HEK293T (cell line): ENCODE data around the gene B3GLCT.

Experiments
- BHLHE40 ChIP-seq: fragments of 450-650 bp; IDR thresholded peaks from 2 replicates; pipeline ENCODE4 v1.6.1; 2016; ENCODE audit warnings: mild to moderate bottlenecking, moderate library complexity, borderline replicate concordance
- ELF4 ChIP-seq: fragments of 450-650 bp; IDR thresholded peaks from 2 replicates; pipeline ENCODE4 v1.6.1; 2017; ENCODE audit warnings: antibody characterized with exemption
- FOXK2 ChIP-seq: fragments of 450-650 bp; IDR thresholded peaks from 2 replicates; pipeline ENCODE4 v1.6.1; 2016; ENCODE audit warnings: mild to moderate bottlenecking
- FOXM1 ChIP-seq: fragments of 450-650 bp; IDR thresholded peaks from 2 replicates; pipeline ENCODE4 v1.6.1; 2017; ENCODE audit warnings: mild to moderate bottlenecking, borderline replicate concordance
- HDGF ChIP-seq: fragments of 450-650 bp; IDR thresholded peaks from 2 replicates; pipeline ENCODE4 v1.6.1; 2017; ENCODE audit warnings: antibody characterized with exemption, borderline replicate concordance
- LEF1 ChIP-seq: fragments of 450-650 bp; IDR thresholded peaks from 2 replicates; pipeline ENCODE4 v1.6.1; 2017; ENCODE audit warnings: mild to moderate bottlenecking, borderline replicate concordance
- SP1 ChIP-seq: fragments of 450-650 bp; IDR thresholded peaks from 2 replicates; pipeline ENCODE4 v1.6.1; 2017
- SUZ12 ChIP-seq: fragments of 450-650 bp; IDR thresholded peaks from 2 replicates; pipeline ENCODE4 v1.6.1; 2016; ENCODE audit warnings: mild to moderate bottlenecking
- TARDBP ChIP-seq: fragments of 450-650 bp; IDR thresholded peaks from 2 replicates; pipeline ENCODE4 v1.6.1; 2016
- ZNF384 ChIP-seq: fragments of 450-650 bp; IDR thresholded peaks from 2 replicates; pipeline ENCODE4 v1.6.1; 2016
- TF ChIP-seq, protein P1 (sequence below): fragments of 450-650 bp; IDR thresholded peaks from 2 replicates; pipeline ENCODE4 v1.6.1; 2016

DNA sequence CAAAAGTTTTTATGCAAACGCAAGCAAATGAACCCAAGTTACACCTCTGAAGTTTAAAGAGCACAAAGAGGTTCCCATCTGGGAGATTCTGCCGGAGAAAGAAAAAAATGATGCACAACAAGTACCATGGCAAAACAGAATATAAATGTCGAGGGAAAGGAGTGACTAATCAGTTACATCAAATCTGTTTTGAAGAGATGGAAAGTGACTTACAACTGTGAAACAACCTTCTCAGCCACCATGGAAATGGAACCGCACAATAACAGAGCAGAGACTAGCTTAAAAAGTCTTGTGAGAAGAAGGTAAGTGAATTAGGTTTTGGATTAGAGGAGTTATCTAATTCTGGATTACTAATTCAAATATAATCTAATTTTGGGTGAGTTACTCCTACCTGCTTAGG, 40.5 kb upstream of the B3GLCT start:
- no peak for TF ChIP-seq ZNF384
- TF ChIP-seq, protein P1, sequence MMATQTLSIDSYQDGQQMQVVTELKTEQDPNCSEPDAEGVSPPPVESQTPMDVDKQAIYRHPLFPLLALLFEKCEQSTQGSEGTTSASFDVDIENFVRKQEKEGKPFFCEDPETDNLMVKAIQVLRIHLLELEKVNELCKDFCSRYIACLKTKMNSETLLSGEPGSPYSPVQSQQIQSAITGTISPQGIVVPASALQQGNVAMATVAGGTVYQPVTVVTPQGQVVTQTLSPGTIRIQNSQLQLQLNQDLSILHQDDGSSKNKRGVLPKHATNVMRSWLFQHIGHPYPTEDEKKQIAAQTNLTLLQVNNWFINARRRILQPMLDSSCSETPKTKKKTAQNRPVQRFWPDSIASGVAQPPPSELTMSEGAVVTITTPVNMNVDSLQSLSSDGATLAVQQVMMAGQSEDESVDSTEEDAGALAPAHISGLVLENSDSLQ = no peak
- TF ChIP-seq FOXM1 = no peak
- TF ChIP-seq TARDBP = no peak
- no peak for TF ChIP-seq SUZ12
- TF ChIP-seq FOXK2 = no peak
- TF ChIP-seq BHLHE40 = no peak
- TF ChIP-seq HDGF = no peak
- TF ChIP-seq SP1 = no peak
- TF ChIP-seq ELF4 = no peak
- TF ChIP-seq LEF1 = no peak
